HepG2 (cell line): ENCODE results near the gene FOCAD. TPM values are rescaled to one million over a fixed set of nuclear protein-coding genes. Genes with fewer than 3 reads are reported as not detected.

Experiments used
- FOXA3 ChIP-seq: IDR thresholded peaks from 2 replicates; pipeline ENCODE4 v1.6.1; 2016; ENCODE audit warnings: missing genetic modification reagents, missing compliant biosample characterization
- GFI1 ChIP-seq: sonication (generic); formaldehyde crosslinking; IDR thresholded peaks from 2 replicates; pipeline ENCODE4 v1.5.0; 2020; ENCODE audit warnings: missing genetic modification reagents, mild to moderate bottlenecking, borderline replicate concordance
- HHEX ChIP-seq: IDR thresholded peaks from 2 replicates; pipeline ENCODE4 v1.6.1; 2016; ENCODE audit warnings: control low read depth
- KDM3A ChIP-seq: IDR thresholded peaks from 2 replicates; pipeline ENCODE4 v1.6.1; 2018; ENCODE audit warnings: low read depth, missing compliant biosample characterization
- KDM4B ChIP-seq: sonication (generic); formaldehyde crosslinking; IDR thresholded peaks from 2 replicates; pipeline ENCODE4 v1.4.0; 2020; ENCODE audit warnings: missing genetic modification reagents
- NAIF1 ChIP-seq: sonication (generic); formaldehyde crosslinking; IDR thresholded peaks from 2 replicates; pipeline ENCODE4 v1.5.0; 2020; ENCODE audit warnings: mild to moderate bottlenecking, missing genetic modification reagents, borderline replicate concordance
- NCOA1 ChIP-seq: sonication (generic); formaldehyde crosslinking; IDR thresholded peaks from 2 replicates; pipeline ENCODE4 v1.9.0; 2021; ENCODE audit warnings: missing genetic modification reagents
- NR2C2 ChIP-seq: sonication (generic); formaldehyde crosslinking; IDR thresholded peaks from 2 replicates; pipeline ENCODE4 v1.4.0; 2020; ENCODE audit warnings: missing genetic modification reagents, mild to moderate bottlenecking, moderate library complexity, borderline replicate concordance
- PRDM10 ChIP-seq: sonication (generic); formaldehyde crosslinking; IDR thresholded peaks from 2 replicates; pipeline ENCODE4 v1.4.0; 2020; ENCODE audit warnings: low read depth, missing genetic modification reagents
- RFXAP ChIP-seq: sonication (generic); formaldehyde crosslinking; IDR thresholded peaks from 2 replicates; pipeline ENCODE4 v1.4.0; 2020; ENCODE audit warnings: missing genetic modification reagents, borderline replicate concordance
- RXRA ChIP-seq: sonication (generic); formaldehyde crosslinking; IDR thresholded peaks from 2 replicates; pipeline ENCODE4 v1.5.1; 2020; ENCODE audit warnings: missing genetic modification reagents
- SP5 ChIP-seq: IDR thresholded peaks from 2 replicates; pipeline ENCODE4 v1.6.1; 2016; ENCODE audit warnings: low read depth, borderline replicate concordance
- SSRP1 ChIP-seq: IDR thresholded peaks from 2 replicates; pipeline ENCODE4 v1.6.1; 2016; ENCODE audit warnings: control low read depth
- ZBTB7B ChIP-seq: sonication (generic); formaldehyde crosslinking; IDR thresholded peaks from 2 replicates; pipeline ENCODE4 v1.4.0; 2020; ENCODE audit warnings: missing genetic modification reagents
- ZMYM3 ChIP-seq: sonication (generic); formaldehyde crosslinking; IDR thresholded peaks from 2 replicates; pipeline ENCODE4 v1.5.1; 2020; ENCODE audit warnings: mild to moderate bottlenecking, missing genetic modification reagents
- ZNF143 ChIP-seq: sonication (generic); formaldehyde crosslinking; IDR thresholded peaks from 2 replicates; pipeline ENCODE4 v1.4.0; 2020; ENCODE audit warnings: missing genetic modification reagents
- ZNF3 ChIP-seq: IDR thresholded peaks from 2 replicates; pipeline ENCODE4 v1.7.0; 2017; ENCODE audit warnings: inconsistent platforms
- ZNF546 ChIP-seq: sonication (generic); formaldehyde crosslinking; conservative IDR thresholded peaks from 2 replicates; pipeline ENCODE4 v1.8.1; 2023; ENCODE audit warnings: mild to moderate bottlenecking, missing genetic modification reagents
- ZNF652 ChIP-seq: IDR thresholded peaks from 2 replicates; pipeline ENCODE4 v1.6.1; 2016; ENCODE audit warnings: low read depth, borderline replicate concordance
- ZNF772 ChIP-seq: sonication (generic); formaldehyde crosslinking; IDR thresholded peaks from 2 replicates; pipeline ENCODE4 v1.5.0; 2020; ENCODE audit warnings: mild to moderate bottlenecking, missing genetic modification reagents
- ZNF83 ChIP-seq: sonication (generic); formaldehyde crosslinking; IDR thresholded peaks from 2 replicates; pipeline ENCODE4 v1.4.0; 2020; ENCODE audit warnings: missing genetic modification reagents, mild to moderate bottlenecking, borderline replicate concordance
- ZSCAN9 ChIP-seq: IDR thresholded peaks from 2 replicates; pipeline ENCODE4 v1.6.1; 2016; ENCODE audit warnings: borderline replicate concordance
- polyA plus RNA-seq, 8 experiments: library from polyadenylated mRNA; depleted of rRNA in 3 of 8; stranded (reverse) in 7 of 8; unstranded in 1 of 8; fragments of >200 nt; fragmentation: Illumina TruSeq in 4 of 8; extraction: Trizol in 4 of 8; gene quantifications; 2 replicates each; pipeline versions ENCODE4 v1.2.1 to v1.2.3, GENCODE V29; 2011 to 2016; ENCODE audit warnings: low read depth in 4 of 8, missing spikeins in 1 of 8, mixed read lengths in 1 of 8; ENCODE audit not compliant: insufficient read depth in 1 of 8
- total RNA-seq, 5 experiments: library from RNA; depleted of rRNA; stranded (reverse); fragments of >200 nt; fragmentation: Illumina TruSeq; extraction: Trizol; gene quantifications; 2 replicates each; pipeline ENCODE4 v1.2.3, GENCODE V29; 2016; ENCODE audit warnings: low read depth in 1 of 5
- TF ChIP-seq, protein P1 (sequence below): sonication (generic); formaldehyde crosslinking; IDR thresholded peaks from 2 replicates; pipeline ENCODE4 v1.8.0; 2022; ENCODE audit warnings: mild to moderate bottlenecking, missing genetic modification reagents, borderline replicate concordance
- TF ChIP-seq, protein P2 (sequence below): sonication (generic); formaldehyde crosslinking; IDR thresholded peaks from 2 replicates; pipeline ENCODE4 v1.4.0; 2020; ENCODE audit warnings: missing genetic modification reagents
- TF ChIP-seq, protein P3 (sequence below): sonication (generic); formaldehyde crosslinking; IDR thresholded peaks from 2 replicates; pipeline ENCODE4 v1.5.1; 2020; ENCODE audit warnings: mild to moderate bottlenecking, moderate library complexity, missing genetic modification reagents

Gene FOCAD
- total and polyA plus RNA-seq, 2 of the 13 experiments (the other 11 are each of a cell fraction or from before 2014, with no cell fraction given) = 18.0 to 31.1 TPM

DNA sequence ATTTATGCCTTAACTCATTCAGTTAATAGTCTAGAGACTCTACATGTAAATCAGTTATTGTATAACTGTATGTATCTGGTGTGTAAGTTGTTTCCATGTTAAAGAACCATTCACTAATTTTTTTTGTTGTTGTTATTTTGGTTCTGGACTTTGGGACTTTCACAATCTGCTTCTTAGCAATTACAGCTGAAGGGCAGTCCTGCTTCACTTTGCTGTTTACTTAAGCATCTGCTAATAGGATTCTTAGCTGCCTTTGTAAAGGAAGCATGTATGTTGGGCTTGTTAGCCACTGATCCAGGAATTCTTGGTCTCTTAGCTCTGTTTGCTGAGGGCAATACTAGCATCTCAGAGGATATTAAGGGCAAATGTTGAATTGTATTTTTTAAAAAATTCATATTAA lies 97.0 kb downstream of the FOCAD start (continued):
- TF ChIP-seq, protein P1, sequence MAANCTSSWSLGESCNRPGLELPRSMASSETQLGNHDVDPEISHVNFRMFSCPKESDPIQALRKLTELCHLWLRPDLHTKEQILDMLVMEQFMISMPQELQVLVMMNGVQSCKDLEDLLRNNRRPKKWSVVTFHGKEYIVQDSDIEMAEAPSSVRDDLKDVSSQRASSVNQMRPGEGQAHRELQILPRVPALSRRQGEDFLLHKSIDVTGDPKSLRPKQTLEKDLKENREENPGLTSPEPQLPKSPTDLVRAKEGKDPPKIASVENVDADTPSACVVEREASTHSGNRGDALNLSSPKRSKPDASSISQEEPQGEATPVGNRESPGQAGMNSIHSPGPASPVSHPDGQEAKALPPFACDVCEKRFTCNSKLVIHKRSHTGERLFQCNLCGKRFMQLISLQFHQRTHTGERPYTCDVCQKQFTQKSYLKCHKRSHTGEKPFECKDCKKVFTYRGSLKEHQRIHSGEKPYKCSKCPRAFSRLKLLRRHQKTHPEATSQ (CRISPR knock-in tag) = no peak
- TF ChIP-seq ZNF772 (no peak), RXRA (no peak), ZNF3 (no peak), ZNF546 (no peak), SP5 (0 out of 2 replicates have a peak, but pooled peaks have one; percentile 19), SSRP1 (CRISPR knock-in tag) (no peak), ZSCAN9 (CRISPR knock-in tag) (no peak), ZNF652 (CRISPR knock-in tag) (no peak), NCOA1 (CRISPR knock-in tag) (no peak), KDM3A (CRISPR knock-in tag) (no peak), ZMYM3 (CRISPR knock-in tag) (no peak), ZBTB7B (CRISPR knock-in tag) (no peak), FOXA3 (CRISPR knock-in tag) (peak; percentile 96), PRDM10 (CRISPR knock-in tag) (no peak), KDM4B (CRISPR knock-in tag) (no peak), NR2C2 (CRISPR knock-in tag) (no peak), GFI1 (0 out of 2 replicates have a peak, but pooled peaks have one; percentile 27), HHEX (CRISPR knock-in tag) (0 out of 2 replicates have a peak, but pooled peaks have one; percentile 21), ZNF143 (CRISPR knock-in tag) (no peak), RFXAP (CRISPR knock-in tag) (no peak), NAIF1 (CRISPR knock-in tag) (no peak), ZNF83 (CRISPR knock-in tag) (no peak)
- TF ChIP-seq, protein P2, sequence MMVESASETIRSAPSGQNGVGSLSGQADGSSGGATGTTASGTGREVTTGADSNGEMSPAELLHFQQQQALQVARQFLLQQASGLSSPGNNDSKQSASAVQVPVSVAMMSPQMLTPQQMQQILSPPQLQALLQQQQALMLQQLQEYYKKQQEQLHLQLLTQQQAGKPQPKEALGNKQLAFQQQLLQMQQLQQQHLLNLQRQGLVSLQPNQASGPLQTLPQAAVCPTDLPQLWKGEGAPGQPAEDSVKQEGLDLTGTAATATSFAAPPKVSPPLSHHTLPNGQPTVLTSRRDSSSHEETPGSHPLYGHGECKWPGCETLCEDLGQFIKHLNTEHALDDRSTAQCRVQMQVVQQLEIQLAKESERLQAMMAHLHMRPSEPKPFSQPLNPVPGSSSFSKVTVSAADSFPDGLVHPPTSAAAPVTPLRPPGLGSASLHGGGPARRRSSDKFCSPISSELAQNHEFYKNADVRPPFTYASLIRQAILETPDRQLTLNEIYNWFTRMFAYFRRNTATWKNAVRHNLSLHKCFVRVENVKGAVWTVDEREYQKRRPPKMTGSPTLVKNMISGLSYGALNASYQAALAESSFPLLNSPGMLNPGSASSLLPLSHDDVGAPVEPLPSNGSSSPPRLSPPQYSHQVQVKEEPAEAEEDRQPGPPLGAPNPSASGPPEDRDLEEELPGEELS = peak; percentile 74
- TF ChIP-seq, protein P3, sequence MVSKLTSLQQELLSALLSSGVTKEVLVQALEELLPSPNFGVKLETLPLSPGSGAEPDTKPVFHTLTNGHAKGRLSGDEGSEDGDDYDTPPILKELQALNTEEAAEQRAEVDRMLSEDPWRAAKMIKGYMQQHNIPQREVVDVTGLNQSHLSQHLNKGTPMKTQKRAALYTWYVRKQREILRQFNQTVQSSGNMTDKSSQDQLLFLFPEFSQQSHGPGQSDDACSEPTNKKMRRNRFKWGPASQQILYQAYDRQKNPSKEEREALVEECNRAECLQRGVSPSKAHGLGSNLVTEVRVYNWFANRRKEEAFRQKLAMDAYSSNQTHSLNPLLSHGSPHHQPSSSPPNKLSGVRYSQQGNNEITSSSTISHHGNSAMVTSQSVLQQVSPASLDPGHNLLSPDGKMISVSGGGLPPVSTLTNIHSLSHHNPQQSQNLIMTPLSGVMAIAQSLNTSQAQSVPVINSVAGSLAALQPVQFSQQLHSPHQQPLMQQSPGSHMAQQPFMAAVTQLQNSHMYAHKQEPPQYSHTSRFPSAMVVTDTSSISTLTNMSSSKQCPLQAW = no peak
